SK-N-SH treated with all-trans-retinoic acid at 6 μM for 48 hours (cell line): ENCODE results near the gene TRIM71.
"Not testable (repeated sequence)": the region's sequence is repeated elsewhere in the genome, so short reads cannot be mapped to it uniquely, and the experiment has no call there.

ENCODE experiments used
- ATAC-seq: fragments of 200-7000 bp; cut with Tn5 transposase; 3 replicates; pipeline ENCODE4 v1.9.1; 2020; ENCODE audit warnings: mild to moderate bottlenecking, moderate library complexity
- ARNTL ChIP-seq: fragments of 450-650 bp; formaldehyde crosslinking; IDR thresholded peaks from 2 replicates; pipeline ENCODE4 v1.5.0; 2020; ENCODE audit warnings: low read depth, mild to moderate bottlenecking, moderate library complexity, borderline replicate concordance
- BACH2 ChIP-seq: fragments of 250-450 bp; sonication (Bioruptor Pico); IDR thresholded peaks from 2 replicates; pipeline ENCODE4 v1.9.0; 2021; ENCODE audit warnings: mild to moderate bottlenecking, borderline replicate concordance
- ESRRG ChIP-seq: fragments of 250-450 bp; sonication (Bioruptor Pico); IDR thresholded peaks from 2 replicates; pipeline ENCODE4 v1.6.1; 2021; ENCODE audit warnings: mild to moderate bottlenecking
- GLIS3 ChIP-seq: fragments of 250-450 bp; sonication (Bioruptor Pico); IDR thresholded peaks from 2 replicates; pipeline ENCODE4 v1.5.0; 2020; ENCODE audit warnings: mild to moderate bottlenecking, moderate library complexity
- ISL1 ChIP-seq: fragments of 250-450 bp; sonication (Bioruptor Pico); IDR thresholded peaks from 2 replicates; pipeline ENCODE4 v2.1.2; 2022; ENCODE audit warnings: mild to moderate bottlenecking, moderate library complexity
- OSR1 ChIP-seq: fragments of 250-450 bp; sonication (Bioruptor Pico); IDR thresholded peaks from 2 replicates; pipeline ENCODE4 v1.8.0; 2022; ENCODE audit warnings: moderate library complexity, mild to moderate bottlenecking, inconsistent platforms
- POU6F1 ChIP-seq: fragments of 250-450 bp; sonication (Bioruptor Pico); IDR thresholded peaks from 2 replicates; pipeline ENCODE4 v1.8.0; 2021; ENCODE audit warnings: low read depth, mild to moderate bottlenecking, moderate library complexity, borderline replicate concordance
- PPARA ChIP-seq: fragments of 250-450 bp; sonication (Bioruptor Pico); IDR thresholded peaks from 2 replicates; pipeline ENCODE4 v1.5.0; 2020; ENCODE audit warnings: mild to moderate bottlenecking, borderline replicate concordance
- RARB ChIP-seq: fragments of 250-450 bp; sonication (Bioruptor Pico); IDR thresholded peaks from 2 replicates; pipeline ENCODE4 v1.8.0; 2021; ENCODE audit warnings: mild to moderate bottlenecking, moderate library complexity
- SNAI2 ChIP-seq: fragments of 250-450 bp; sonication (Bioruptor Pico); IDR thresholded peaks from 2 replicates; pipeline ENCODE4 v1.5.0; 2020; ENCODE audit warnings: mild to moderate bottlenecking, moderate library complexity
- TOX ChIP-seq: fragments of 250-450 bp; sonication (Bioruptor Pico); IDR thresholded peaks from 2 replicates; pipeline ENCODE4 v1.8.0; 2021; ENCODE audit warnings: mild to moderate bottlenecking, moderate library complexity, borderline replicate concordance
- ZFP3 ChIP-seq: fragments of 250-450 bp; sonication (Bioruptor Pico); IDR thresholded peaks from 2 replicates; pipeline ENCODE4 v1.5.0; 2020; ENCODE audit warnings: mild to moderate bottlenecking, moderate library complexity
- ZFP30 ChIP-seq: fragments of 450-650 bp; formaldehyde crosslinking; IDR thresholded peaks from 2 replicates; pipeline ENCODE4 v1.5.0; 2022; ENCODE audit warnings: mild to moderate bottlenecking, moderate library complexity
- ZNF565 ChIP-seq: fragments of 450-650 bp; formaldehyde crosslinking; conservative IDR thresholded peaks from 2 replicates; pipeline ENCODE4 v1.5.0; 2020; ENCODE audit warnings: low read depth, mild to moderate bottlenecking, moderate library complexity
- ZNF70 ChIP-seq: fragments of 450-650 bp; formaldehyde crosslinking; IDR thresholded peaks from 2 replicates; pipeline ENCODE4 v1.5.0; 2020; ENCODE audit warnings: mild to moderate bottlenecking, moderate library complexity
- ZNF8 ChIP-seq: fragments of 450-650 bp; formaldehyde crosslinking; IDR thresholded peaks from 2 replicates; pipeline ENCODE4 v1.5.0; 2020; ENCODE audit warnings: mild to moderate bottlenecking, moderate library complexity
- TF ChIP-seq, protein P1 (sequence below): fragments of 250-450 bp; sonication (Bioruptor Pico); IDR thresholded peaks from 2 replicates; pipeline ENCODE4 v1.5.0; 2020; ENCODE audit warnings: mild to moderate bottlenecking, moderate library complexity
- TF ChIP-seq, protein P2 (sequence below): fragments of 250-450 bp; sonication (Bioruptor Pico); IDR thresholded peaks from 2 replicates; pipeline ENCODE4 v1.8.0; 2020; ENCODE audit warnings: mild to moderate bottlenecking, moderate library complexity, borderline replicate concordance
- TF ChIP-seq, protein P3 (sequence below): fragments of 250-450 bp; sonication (Bioruptor Pico); IDR thresholded peaks from 2 replicates; pipeline ENCODE4 v1.5.1; 2021; ENCODE audit warnings: mild to moderate bottlenecking, moderate library complexity

Gene TRIM71

GRCh38 chr3:32820971-32821685 is 3.3 kb downstream of the TRIM71 start (continued):
- TF ChIP-seq, protein P1, sequence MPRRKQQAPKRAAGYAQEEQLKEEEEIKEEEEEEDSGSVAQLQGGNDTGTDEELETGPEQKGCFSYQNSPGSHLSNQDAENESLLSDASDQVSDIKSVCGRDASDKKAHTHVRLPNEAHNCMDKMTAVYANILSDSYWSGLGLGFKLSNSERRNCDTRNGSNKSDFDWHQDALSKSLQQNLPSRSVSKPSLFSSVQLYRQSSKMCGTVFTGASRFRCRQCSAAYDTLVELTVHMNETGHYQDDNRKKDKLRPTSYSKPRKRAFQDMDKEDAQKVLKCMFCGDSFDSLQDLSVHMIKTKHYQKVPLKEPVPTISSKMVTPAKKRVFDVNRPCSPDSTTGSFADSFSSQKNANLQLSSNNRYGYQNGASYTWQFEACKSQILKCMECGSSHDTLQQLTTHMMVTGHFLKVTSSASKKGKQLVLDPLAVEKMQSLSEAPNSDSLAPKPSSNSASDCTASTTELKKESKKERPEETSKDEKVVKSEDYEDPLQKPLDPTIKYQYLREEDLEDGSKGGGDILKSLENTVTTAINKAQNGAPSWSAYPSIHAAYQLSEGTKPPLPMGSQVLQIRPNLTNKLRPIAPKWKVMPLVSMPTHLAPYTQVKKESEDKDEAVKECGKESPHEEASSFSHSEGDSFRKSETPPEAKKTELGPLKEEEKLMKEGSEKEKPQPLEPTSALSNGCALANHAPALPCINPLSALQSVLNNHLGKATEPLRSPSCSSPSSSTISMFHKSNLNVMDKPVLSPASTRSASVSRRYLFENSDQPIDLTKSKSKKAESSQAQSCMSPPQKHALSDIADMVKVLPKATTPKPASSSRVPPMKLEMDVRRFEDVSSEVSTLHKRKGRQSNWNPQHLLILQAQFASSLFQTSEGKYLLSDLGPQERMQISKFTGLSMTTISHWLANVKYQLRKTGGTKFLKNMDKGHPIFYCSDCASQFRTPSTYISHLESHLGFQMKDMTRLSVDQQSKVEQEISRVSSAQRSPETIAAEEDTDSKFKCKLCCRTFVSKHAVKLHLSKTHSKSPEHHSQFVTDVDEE (CRISPR knock-in tag) = no peak
- TF ChIP-seq SNAI2 (CRISPR knock-in tag) (no peak), OSR1 (no peak)
- TF ChIP-seq, all 23 proteins: peak for 0

- ATAC-seq = no peak
- no peak for TF ChIP-seq RARB
- no peak for TF ChIP-seq BACH2 (CRISPR knock-in tag)
- no peak for TF ChIP-seq ZNF8 (CRISPR knock-in tag)
- TF ChIP-seq TOX (CRISPR knock-in tag) = no peak
- no peak for TF ChIP-seq PPARA
- no peak for TF ChIP-seq ESRRG (CRISPR knock-in tag)
- TF ChIP-seq OSR1 = no peak
- TF ChIP-seq POU6F1 (CRISPR knock-in tag) = no peak
- no peak for TF ChIP-seq ZNF70 (CRISPR knock-in tag)
- no peak for TF ChIP-seq GLIS3
- TF ChIP-seq SNAI2 (CRISPR knock-in tag) = no peak
- no peak for TF ChIP-seq ZFP30
- TF ChIP-seq ZFP3 (CRISPR knock-in tag) = no peak
Observed at GRCh38 chr3:32821686-32822296, 4.0 kb downstream of the TRIM71 start.

DNA sequence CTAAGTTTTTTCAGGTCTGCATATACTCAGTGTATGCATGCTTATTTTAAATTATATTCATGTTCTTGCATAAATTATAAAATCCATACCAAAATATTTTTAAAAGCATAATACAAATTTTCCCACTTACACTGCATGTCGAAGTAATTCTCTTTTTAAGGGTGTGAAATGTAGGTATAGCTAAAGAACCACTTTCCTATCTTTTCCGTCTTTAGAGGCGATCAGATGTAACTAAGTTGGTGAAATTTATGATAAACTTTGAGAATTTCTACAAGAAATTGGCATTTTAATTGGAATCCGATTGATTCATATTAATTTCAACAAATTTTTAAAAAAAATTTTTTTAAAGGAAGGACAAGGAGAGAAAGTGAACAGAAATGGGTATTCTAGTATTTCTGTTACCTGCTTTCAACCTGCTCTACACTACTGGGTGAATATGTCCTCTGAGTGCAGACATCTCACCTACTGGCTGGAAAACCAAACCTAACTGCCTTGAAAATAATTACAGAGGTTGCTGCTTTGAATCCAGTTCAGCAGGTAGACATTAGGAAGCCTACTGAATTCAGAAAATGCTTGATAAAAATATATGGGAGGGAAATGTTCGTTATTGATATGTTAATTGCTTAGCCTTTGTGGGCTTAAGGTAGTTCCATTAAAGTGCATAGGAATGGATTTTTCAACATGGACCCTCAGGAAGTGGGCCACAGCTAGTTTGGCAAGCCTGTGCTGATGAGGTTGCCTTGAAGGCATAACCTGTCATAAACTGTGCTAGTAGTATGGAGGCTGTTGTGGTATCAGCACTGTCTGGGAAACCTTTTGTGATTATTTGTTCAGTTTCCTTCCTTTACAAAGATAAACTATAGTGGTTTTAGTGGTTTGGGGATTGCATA is 5.1 kb downstream of the TRIM71 start:
- no peak for TF ChIP-seq ZFP3 (CRISPR knock-in tag)
- no peak for TF ChIP-seq ZNF565
- TF ChIP-seq, protein P2, sequence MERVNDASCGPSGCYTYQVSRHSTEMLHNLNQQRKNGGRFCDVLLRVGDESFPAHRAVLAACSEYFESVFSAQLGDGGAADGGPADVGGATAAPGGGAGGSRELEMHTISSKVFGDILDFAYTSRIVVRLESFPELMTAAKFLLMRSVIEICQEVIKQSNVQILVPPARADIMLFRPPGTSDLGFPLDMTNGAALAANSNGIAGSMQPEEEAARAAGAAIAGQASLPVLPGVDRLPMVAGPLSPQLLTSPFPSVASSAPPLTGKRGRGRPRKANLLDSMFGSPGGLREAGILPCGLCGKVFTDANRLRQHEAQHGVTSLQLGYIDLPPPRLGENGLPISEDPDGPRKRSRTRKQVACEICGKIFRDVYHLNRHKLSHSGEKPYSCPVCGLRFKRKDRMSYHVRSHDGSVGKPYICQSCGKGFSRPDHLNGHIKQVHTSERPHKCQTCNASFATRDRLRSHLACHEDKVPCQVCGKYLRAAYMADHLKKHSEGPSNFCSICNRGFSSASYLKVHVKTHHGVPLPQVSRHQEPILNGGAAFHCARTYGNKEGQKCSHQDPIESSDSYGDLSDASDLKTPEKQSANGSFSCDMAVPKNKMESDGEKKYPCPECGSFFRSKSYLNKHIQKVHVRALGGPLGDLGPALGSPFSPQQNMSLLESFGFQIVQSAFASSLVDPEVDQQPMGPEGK = no peak
- TF ChIP-seq ISL1 (CRISPR knock-in tag) = no peak
- no peak for ATAC-seq

DNA sequence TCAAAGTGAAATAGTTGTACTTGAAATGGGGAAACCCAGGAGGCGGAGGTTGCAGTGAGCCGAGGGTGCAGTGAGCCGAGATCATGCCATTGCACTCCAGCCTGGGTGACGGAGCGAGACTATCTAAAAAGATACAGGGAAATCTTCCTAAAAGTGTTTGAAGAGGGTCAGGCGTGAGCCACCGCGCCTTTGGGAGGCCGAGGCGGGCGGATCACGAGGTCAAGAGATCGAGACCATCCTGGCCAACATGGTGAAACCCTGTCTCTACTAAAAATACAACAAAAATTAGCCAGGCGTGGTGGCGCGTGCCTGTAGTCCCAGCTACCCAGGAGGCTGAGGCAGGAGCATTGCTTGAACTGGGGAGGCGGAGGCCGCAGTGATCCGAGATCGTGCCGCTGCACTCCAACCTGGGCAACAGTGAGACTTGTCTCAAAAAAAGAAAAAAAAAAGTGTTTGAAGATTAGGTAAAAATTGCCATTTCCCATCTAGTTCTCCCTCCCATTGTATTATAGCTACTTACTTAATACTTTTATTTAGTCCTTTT is 5.9 kb downstream of the TRIM71 start:
- not testable (repeated sequence) for ATAC-seq

GRCh38 chr3:32825601-32826375 is 8.0 kb downstream of the TRIM71 start:
- no peak for ATAC-seq
- TF ChIP-seq POU6F1 (CRISPR knock-in tag) (no peak), ARNTL (CRISPR knock-in tag) (no peak), SNAI2 (CRISPR knock-in tag) (no peak)
- TF ChIP-seq, protein P1 (CRISPR knock-in tag) = no peak
- TF ChIP-seq, protein P3, sequence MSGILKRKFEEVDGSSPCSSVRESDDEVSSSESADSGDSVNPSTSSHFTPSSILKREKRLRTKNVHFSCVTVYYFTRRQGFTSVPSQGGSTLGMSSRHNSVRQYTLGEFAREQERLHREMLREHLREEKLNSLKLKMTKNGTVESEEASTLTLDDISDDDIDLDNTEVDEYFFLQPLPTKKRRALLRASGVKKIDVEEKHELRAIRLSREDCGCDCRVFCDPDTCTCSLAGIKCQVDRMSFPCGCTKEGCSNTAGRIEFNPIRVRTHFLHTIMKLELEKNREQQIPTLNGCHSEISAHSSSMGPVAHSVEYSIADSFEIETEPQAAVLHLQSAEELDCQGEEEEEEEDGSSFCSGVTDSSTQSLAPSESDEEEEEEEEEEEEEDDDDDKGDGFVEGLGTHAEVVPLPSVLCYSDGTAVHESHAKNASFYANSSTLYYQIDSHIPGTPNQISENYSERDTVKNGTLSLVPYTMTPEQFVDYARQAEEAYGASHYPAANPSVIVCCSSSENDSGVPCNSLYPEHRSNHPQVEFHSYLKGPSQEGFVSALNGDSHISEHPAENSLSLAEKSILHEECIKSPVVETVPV (CRISPR knock-in tag) = no peak
